ENCODE measurements around the gene PRDM15. TPM values are rescaled to one million over a fixed set of nuclear protein-coding genes. Genes with fewer than 3 reads are reported as not detected.

PRDM15 gene
- total and polyA plus RNA-seq, 2 experiments from 2014 or later, result 2.3 to 6.4 TPM

GRCh38 chr21:41916888-41917433 lies 37.8 kb upstream of the PRDM15 start:
- Histone ChIP-seq H3K4me3 (no peak overlapping the region), H3K27ac (no peak overlapping the region), H3K9me3 (ENCODE audit: low read depth) (no peaks in the 10 kb centered on the region), H3K27me3 (no peaks in the 10 kb centered on the region), H3K36me3 (no peaks in the 10 kb centered on the region), H3K4me1 (ENCODE audit: low read depth) (no peaks in the 10 kb centered on the region)
- DNase-seq (ENCODE audit: low read depth in 1 of 2, low spot score in 1 of 2), result no peak
- TF ChIP-seq, protein P1, sequence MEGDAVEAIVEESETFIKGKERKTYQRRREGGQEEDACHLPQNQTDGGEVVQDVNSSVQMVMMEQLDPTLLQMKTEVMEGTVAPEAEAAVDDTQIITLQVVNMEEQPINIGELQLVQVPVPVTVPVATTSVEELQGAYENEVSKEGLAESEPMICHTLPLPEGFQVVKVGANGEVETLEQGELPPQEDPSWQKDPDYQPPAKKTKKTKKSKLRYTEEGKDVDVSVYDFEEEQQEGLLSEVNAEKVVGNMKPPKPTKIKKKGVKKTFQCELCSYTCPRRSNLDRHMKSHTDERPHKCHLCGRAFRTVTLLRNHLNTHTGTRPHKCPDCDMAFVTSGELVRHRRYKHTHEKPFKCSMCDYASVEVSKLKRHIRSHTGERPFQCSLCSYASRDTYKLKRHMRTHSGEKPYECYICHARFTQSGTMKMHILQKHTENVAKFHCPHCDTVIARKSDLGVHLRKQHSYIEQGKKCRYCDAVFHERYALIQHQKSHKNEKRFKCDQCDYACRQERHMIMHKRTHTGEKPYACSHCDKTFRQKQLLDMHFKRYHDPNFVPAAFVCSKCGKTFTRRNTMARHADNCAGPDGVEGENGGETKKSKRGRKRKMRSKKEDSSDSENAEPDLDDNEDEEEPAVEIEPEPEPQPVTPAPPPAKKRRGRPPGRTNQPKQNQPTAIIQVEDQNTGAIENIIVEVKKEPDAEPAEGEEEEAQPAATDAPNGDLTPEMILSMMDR (IDR thresholded peaks at IDR 0.05; ENCODE audit: low read depth, low read length), result no peak

DNA sequence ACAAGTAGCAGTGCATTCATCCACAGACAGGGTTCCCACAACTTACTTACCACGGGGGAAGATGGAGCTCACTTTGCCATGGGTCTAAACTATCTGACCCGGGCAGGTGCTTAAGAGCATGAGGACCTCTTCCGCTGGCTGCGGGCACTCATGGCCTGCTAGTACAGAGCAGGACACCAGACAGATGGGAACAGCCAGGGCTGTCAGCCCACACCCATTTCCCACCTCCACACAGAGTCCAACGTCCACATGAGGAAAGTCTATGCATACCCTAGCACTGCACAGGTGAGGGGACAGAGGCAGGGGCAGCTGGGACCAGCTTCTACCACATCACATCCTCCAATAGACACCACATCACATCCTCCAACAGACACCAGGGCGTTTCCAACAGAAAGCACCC lies 35.8 kb upstream of the PRDM15 start:
- Histone ChIP-seq H3K27ac (no peak overlapping the region), H3K9me3 (ENCODE audit: low read depth) (no peaks in the 10 kb centered on the region), H3K27me3 (no peaks in the 10 kb centered on the region), H3K4me1 (ENCODE audit: low read depth) (no peaks in the 10 kb centered on the region), H3K4me3 (no peak overlapping the region), H3K36me3 (no peaks in the 10 kb centered on the region)
- TF ChIP-seq, protein P1 (IDR thresholded peaks at IDR 0.05; ENCODE audit: low read depth, low read length), result no peak
- DNase-seq (ENCODE audit: low read depth in 1 of 2, low spot score in 1 of 2), result no peak

- H3K4me3 ChIP-seq, result no peak overlapping the region
- H3K27me3 ChIP-seq, result no peaks in the 10 kb centered on the region
- no peaks in the 10 kb centered on the region for H3K9me3 ChIP-seq (ENCODE audit: low read depth)
- TF ChIP-seq, protein P1 (IDR thresholded peaks at IDR 0.05; ENCODE audit: low read depth, low read length), result no peak
- no peak for DNase-seq (ENCODE audit: low read depth in 1 of 2, low spot score in 1 of 2)
- no peak overlapping the region for H3K27ac ChIP-seq
- no peaks in the 10 kb centered on the region for H3K4me1 ChIP-seq (ENCODE audit: low read depth)
- H3K36me3 ChIP-seq, result no peaks in the 10 kb centered on the region
These were observed 35.2 kb upstream of the PRDM15 start for GRCh38 chr21:41914358-41914757.

GRCh38 chr21:41913230-41913629 lies 34.1 kb upstream of the PRDM15 start:
- Histone ChIP-seq H3K27ac (no peak overlapping the region), H3K27me3 (no peaks in the 10 kb centered on the region), H3K9me3 (ENCODE audit: low read depth) (no peaks in the 10 kb centered on the region), H3K4me1 (ENCODE audit: low read depth) (no peaks in the 10 kb centered on the region), H3K4me3 (no peak overlapping the region), H3K36me3 (no peaks in the 10 kb centered on the region)
- TF ChIP-seq, protein P1 (IDR thresholded peaks at IDR 0.05; ENCODE audit: low read depth, low read length), result no peak
- DNase-seq (ENCODE audit: low read depth in 1 of 2, low spot score in 1 of 2), result no peak

GRCh38 chr21:41908829-41909228 lies 29.7 kb upstream of the PRDM15 start:
- DNase-seq (ENCODE audit: low read depth in 1 of 2, low spot score in 1 of 2), result no peak
- Histone ChIP-seq H3K27ac (no peak overlapping the region), H3K9me3 (ENCODE audit: low read depth) (no peaks in the 10 kb centered on the region), H3K36me3 (no peaks in the 10 kb centered on the region), H3K4me3 (no peak overlapping the region), H3K4me1 (ENCODE audit: low read depth) (no peaks in the 10 kb centered on the region), H3K27me3 (no peaks in the 10 kb centered on the region)
- TF ChIP-seq, protein P1 (IDR thresholded peaks at IDR 0.05; ENCODE audit: low read depth, low read length), result no peak

Measured in cardiac muscle cell (in vitro differentiated cells and primary cell).